DMS53 treated with DMSO at 0.1 percent for 48 hours (cell line): ENCODE results near the gene APOA1.
"Not testable (repeated sequence)": the region's sequence is repeated elsewhere in the genome, so short reads cannot be mapped to it uniquely, and the experiment has no call there.

ENCODE experiments used
- DNase-seq: peaks from one replicate; lab custom pipeline; 2025; ENCODE audit not compliant: unreplicated experiment; lab: John Stamatoyannopoulos, UW

Gene APOA1

GRCh38 chr11:116821050-116821918 lies 16.1 kb downstream of the APOA1 start:
- no peak for DNase-seq

- DNase-seq: no peak
Measured at GRCh38 chr11:116819049-116819448, 18.4 kb downstream of the APOA1 start.

GRCh38 chr11:116814502-116814901 lies 22.9 kb downstream of the APOA1 start:
- no peak for DNase-seq

GRCh38 chr11:116813781-116814471 lies 23.5 kb downstream of the APOA1 start:
- DNase-seq: no peak

- no peak for DNase-seq
Measured at GRCh38 chr11:116813170-116813569, 24.3 kb downstream of the APOA1 start.

- DNase-seq: no peak
Measured at GRCh38 chr11:116812109-116812508, 25.3 kb downstream of the APOA1 start.

GRCh38 chr11:116811194-116811593 lies 26.2 kb downstream of the APOA1 start:
- DNase-seq: no peak

- DNase-seq: no peak
Measured at GRCh38 chr11:116808262-116809175, 28.9 kb downstream of the APOA1 start.

GRCh38 chr11:116807601-116808261 lies 29.7 kb downstream of the APOA1 start:
- DNase-seq: no peak

GRCh38 chr11:116804001-116804400 lies 33.4 kb downstream of the APOA1 start:
- DNase-seq: no peak

GRCh38 chr11:116801662-116802061 lies 35.8 kb downstream of the APOA1 start:
- not testable (repeated sequence) for DNase-seq

GRCh38 chr11:116800610-116801009 lies 36.8 kb downstream of the APOA1 start:
- DNase-seq: no peak

- no peak for DNase-seq
Measured at GRCh38 chr11:116798368-116798767, 39.1 kb downstream of the APOA1 start.

GRCh38 chr11:116797816-116798215 lies 39.6 kb downstream of the APOA1 start:
- DNase-seq: no peak

- DNase-seq: no peak
Measured at GRCh38 chr11:116796548-116796947, 40.9 kb downstream of the APOA1 start.

GRCh38 chr11:116794851-116795250 lies 42.6 kb downstream of the APOA1 start:
- no peak for DNase-seq

GRCh38 chr11:116793772-116794097 lies 43.7 kb downstream of the APOA1 start:
- no peak for DNase-seq

GRCh38 chr11:116792869-116793771 lies 44.3 kb downstream of the APOA1 start:
- DNase-seq: no peak

- DNase-seq: no peak
Measured at GRCh38 chr11:116792144-116792868, 45.1 kb downstream of the APOA1 start.
